Right lung (tissue), 10 donors: Measurements from ENCODE around the gene KCNJ13. TPM values are rescaled to one million over a fixed set of nuclear protein-coding genes. Genes with fewer than 3 reads are reported as not detected.

Source experiments
- DNase-seq, 2 donors: peaks; one replicate each; pipeline ENCODE4 v3.0.0-alpha.2; 2013
- long read RNA-seq, 8 donors: transcript quantifications; one replicate each; lab custom pipeline, GENCODE V29; 2026
- polyA plus RNA-seq, 5 donors: library from polyadenylated mRNA; unstranded; fragments of 120-200 nt; gene quantifications; one replicate each; pipeline versions ENCODE4 v1.2.1 to v1.2.3, GENCODE V29; 2013; ENCODE audit warnings: inconsistent platforms in 1 of 5, low replicate concordance in 1 of 5; ENCODE audit not compliant: insufficient read length in 5 of 5, insufficient read depth in 1 of 5

The KCNJ13 gene
- polyA plus RNA-seq = 10 to 100 TPM in 2 of 5 donors, 1 to 10 TPM in 3; 4.1 to 15.0 (median 5.4) TPM
- long read RNA-seq, donor 1, partial matches to known transcripts = 0 of 2 reads
- long read RNA-seq, donor 1, other reads (novel, unspliced or antisense) = 0 of 2 reads
- long read RNA-seq, donor 2, partial matches to known transcripts = 0 of 2 reads
- long read RNA-seq, donor 2, other reads (novel, unspliced or antisense) = 0 of 2 reads
- long read RNA-seq, donor 3, partial matches to known transcripts = 0 of 4 reads
- long read RNA-seq, donor 3, other reads (novel, unspliced or antisense) = 0 of 4 reads
- long read RNA-seq, donor 4, partial matches to known transcripts = 15 of 16 reads
- long read RNA-seq, donor 4, other reads (novel, unspliced or antisense) = 0 of 16 reads
- long read RNA-seq, donor 5, partial matches to known transcripts = 0 of 7 reads
- long read RNA-seq, donor 5, other reads (novel, unspliced or antisense) = 0 of 7 reads
- long read RNA-seq, donor 6, partial matches to known transcripts = 0 of 5 reads
- long read RNA-seq, donor 6, other reads (novel, unspliced or antisense) = 0 of 5 reads
- long read RNA-seq, donor 7, partial matches to known transcripts = 0 of 3 reads
- long read RNA-seq, donor 7, other reads (novel, unspliced or antisense) = 0 of 3 reads
- long read RNA-seq, donor 8, partial matches to known transcripts = 0 of 1 reads
- long read RNA-seq, donor 8, other reads (novel, unspliced or antisense) = 0 of 1 reads

DNA sequence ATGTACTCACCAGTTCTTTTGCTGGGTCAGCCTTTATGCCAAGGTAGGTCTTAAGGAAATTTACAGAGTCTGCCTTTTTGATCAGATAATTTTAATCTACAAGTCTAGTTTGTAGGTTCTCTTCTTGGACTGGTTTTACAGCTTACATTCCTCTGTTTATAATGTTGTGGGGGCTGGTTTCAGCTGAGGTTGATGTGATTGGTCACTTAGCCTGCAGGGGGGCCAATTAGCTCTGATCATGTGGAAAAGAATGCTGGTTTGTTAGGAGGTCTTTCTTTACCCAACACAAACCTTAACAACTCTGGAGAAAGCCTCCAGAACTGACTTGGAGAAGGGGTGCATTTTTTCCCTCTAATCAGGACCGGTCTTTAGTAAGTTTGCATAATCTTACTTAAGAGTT lies at the start of gene KCNJ13:
Gene KCNJ13 (minus strand): TSS at position 131 of the 400 bp plus-strand sequence. CDS start 5,203 bp downstream, outside the sequence.
- peak; percentile 11 to 15 for DNase-seq

DNA sequence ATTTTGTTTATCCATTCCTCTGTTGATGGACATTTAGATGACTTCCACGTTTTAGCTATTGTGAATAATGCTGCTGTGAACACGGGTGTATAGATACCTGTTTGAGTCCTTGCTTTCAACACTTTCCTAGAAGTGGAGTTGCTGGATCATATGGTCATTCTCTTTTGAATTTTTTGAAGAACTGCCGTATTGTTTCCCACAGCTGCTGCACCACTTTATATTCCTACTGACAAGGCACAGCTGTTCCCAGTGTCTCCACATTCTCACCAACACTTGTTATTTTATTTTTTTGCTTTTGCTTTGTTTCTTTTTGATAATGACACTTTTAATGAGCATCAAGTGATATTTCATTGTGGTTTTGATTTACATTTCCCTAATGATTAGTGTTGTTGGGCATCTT lies 41.4 kb upstream of the KCNJ13 start:
- DNase-seq = no peak

DNA sequence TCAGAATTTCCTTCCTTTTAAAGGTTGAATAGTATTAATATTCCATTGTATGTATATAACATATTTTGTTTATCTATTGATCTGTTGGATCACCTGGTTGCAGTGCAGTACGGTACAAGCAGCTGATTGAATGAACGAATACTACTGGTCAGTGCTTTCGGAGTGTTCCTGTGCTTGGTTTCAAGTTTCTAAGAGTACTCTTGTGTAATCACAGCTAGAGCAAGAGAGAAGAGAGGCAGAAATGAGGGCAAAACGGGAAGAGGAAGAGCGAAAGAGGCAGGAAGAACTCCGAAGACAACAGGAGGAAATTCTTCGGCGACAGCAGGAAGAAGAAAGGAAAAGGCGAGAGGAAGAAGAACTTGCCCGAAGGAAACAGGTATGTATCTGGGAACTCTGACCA lies 40.3 kb upstream of the KCNJ13 start:
- DNase-seq = no peak

DNA sequence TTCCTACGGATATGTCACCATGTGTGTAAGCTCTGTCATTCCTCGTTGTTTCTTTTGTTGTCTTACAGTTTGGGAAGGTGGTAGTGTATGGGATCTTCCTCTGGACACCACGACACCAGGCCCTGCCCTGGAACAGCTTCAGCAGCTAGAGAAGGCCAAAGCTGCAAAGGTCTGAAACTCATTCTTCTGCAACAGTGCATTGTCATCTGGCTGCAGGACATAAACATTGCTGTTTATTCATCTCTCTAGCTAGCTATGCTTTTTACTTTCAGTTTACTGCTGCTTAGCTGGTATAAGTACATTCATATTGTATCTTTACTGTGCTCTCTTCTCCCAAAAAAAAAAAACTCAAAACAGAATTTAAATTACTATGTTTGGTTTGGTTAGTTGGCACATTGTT lies 39.2 kb upstream of the KCNJ13 start:
- no peak for DNase-seq

DNA sequence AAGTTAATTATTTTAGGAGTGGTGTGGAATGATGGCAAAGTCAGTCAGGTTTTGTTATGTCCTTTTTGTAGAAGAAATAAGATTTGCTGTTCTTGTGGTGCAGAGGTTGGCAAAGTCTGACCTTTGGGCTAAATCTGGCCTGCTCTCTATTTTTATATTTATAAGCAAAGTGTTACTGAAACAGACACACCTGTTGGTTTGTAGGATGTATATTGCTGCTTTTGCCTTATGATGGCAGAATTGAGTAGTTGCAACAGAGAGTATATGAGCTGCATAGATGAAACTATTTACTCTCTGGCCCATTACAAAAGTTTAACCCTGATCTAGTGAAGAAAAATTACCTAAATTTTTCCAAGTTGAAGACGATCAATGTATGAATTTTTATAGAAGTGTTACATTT lies 34.1 kb upstream of the KCNJ13 start:
- DNase-seq = no peak

DNA sequence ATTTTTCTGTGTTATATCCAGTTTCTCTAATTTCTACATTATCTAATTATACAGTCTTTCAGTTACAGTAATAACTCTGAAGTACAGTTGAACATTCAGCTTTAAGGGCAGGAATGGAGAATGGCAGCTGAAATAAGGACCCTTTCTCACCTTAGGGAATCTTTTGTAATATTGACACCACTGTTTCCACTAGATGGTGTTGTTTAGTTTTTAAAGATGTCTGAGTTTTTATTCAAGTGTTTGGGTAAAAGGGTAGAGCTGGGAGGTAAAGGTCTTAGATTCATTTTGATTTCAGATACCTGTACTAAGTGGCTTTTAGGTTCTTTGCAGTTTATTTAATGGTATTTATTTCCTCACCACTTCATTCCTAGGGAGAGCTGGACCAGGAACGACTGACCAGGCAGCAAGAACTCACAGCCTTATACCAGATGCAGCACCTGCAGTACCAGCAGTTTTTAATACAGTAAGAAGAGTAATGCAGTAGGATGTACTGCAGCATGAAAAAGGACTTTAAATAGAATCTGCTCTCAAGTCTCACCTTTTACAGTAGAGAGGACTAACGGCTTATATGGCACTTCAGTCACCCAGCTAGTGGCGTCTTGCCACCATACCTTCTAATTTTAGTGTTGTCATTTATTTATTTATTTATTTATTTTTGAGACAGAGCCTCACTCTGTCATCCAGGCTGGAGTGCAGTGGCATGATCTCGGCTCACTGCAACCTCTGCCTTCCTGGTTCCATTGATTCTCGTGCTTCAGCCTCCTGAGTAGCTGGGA lies 33.2 kb upstream of the KCNJ13 start:
- DNase-seq = no peak

DNA sequence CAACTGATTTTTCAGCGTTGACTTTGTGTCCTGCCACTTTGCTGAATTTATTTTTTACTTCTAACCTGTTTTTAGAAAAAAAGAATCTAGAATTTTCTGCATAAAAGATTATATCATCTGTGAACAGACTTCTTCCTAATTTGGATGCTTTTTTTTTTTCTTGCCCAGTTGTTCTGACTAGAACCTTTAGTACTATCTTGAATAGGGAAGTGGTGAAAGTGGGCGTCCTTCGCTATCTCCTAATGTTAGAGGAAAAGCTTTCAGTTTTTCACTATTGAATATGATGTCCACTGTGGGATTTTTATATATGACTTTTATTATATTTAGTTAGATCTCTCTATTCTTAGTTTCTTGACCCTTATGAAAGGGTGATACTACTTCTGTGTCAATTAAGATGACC lies 25.7 kb upstream of the KCNJ13 start:
- no peak for DNase-seq

DNA sequence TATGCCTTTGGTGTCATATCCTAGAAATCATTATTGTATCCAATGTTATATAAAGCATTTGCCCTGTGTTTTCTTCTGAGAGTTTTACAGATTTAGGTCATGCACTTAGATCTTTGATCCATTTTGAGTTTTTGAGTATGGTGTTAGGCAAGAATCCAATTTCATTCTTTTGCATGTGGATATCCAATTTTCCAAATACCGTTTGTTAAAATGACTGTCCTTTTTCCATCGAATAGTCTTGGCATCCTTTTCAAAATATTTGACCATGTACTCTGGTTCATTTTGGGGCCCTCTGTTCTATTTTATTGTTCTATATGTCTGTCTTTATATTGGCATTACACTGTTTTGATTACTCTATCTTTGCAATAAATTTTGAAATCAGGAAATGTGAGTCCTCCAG lies 23.8 kb upstream of the KCNJ13 start:
- no peak for DNase-seq

DNA sequence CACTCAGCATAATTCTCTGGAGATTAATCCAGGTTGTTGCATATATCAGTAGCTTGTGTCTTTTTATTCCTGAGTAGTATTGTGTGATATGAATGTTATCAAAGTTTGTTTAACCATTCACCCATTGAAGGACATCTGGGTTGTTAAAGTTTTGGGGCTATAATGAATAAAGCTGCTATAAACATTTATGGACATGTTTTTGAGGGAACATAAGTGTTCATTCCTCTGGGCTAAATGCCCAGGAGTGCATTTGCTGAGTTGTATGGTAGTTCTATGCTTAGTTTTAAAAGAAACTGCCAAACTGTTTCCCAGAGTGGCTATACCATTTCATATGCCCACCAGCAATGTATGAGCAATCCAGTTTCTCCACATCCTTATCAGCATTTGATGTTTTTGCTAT lies 21.8 kb upstream of the KCNJ13 start:
- DNase-seq = no peak

DNA sequence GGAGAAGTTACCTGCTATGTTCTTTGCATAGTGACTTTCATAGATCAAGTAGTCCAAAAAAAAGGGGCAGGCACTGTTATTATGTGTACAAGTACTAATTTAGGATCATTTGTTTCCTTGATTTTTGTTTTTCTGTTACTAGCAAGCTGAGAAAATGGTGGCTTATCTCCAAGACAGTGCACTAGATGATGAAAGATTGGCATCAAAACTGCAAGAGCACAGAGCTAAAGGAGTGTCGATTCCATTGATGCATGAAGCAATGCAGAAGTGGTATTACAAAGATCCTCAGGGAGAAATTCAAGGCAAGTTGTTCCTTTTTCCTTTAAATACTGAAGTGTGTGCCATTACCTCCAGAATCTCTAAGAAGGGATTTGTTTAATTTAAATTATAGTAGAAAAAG lies 19.6 kb upstream of the KCNJ13 start:
- DNase-seq = no peak

DNA sequence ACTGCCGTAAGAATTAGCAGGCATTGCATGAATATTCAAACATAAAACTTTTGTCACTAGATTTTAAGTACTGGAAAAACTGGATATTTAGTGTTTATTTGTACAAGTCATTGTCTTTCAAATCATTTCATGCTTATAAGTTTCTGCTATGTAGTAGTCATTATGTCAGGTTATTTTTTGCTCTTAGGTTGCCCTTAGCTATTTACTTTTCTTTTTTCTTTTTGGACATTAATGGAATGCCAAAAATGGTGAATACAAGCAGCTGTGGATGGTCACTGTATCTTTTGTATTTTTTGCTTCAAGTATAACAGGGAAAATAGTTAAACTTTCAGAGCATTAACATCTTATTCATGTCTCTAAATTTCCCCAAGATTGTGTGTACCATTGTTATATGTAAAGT lies 18.6 kb upstream of the KCNJ13 start:
- no peak for DNase-seq

DNA sequence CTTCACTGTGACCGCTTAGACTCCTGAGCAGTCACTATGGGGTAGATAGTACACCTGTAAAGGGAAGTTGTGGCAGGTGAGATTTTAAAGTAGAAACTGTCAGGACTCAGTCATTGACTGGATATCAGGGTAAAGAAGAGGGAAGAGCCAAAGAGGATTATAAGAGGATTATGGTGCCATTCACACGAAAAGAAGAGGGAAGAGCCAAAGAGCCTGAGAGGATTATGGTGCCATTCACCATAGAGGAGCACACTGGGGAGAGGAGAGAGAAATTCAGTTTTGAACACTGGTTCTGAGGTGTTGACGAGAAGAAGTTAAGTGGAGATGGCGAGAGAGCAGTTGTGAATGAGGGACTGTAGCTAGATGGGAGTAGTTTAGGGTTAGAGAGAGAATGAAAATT lies 16.9 kb upstream of the KCNJ13 start:
- no peak for DNase-seq

DNA sequence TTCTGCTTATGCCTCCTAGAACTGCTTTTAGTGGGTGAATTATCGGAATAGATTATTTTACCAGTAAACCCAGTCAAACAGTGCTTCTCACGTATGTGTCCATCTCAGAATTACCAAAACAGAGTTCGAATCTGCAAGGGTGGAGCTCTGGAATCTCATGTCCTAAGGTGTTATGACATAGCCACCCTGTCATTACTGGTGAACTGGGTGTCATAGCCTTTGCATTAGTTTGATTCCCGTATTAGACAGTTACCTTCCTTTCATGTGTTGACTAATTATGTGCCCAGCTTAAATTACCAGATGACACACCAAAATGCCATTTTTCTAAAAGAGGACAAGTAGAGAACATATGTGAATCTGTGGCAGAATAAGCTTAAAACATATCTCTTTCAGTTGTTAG lies 15.2 kb upstream of the KCNJ13 start:
- DNase-seq = no peak

DNA sequence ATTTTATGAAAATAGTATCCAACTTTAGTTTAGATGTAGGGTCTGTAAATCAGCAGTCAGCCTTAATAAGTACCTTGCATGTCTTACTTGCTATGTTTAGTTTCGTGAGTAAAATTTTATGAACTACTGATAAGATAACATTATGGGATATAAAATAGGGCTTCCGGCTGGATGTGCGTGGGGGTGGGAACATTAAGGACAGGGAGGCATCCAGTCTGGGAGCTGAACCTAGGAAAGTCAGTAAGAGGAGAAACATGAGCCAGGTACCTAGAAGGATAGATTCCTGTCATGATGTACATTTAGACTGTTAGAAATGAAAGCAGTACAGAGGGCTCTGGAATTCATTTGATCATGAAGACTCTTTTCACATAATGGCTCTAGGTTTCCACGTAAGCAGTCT lies 12.7 kb upstream of the KCNJ13 start:
- no peak for DNase-seq

DNA sequence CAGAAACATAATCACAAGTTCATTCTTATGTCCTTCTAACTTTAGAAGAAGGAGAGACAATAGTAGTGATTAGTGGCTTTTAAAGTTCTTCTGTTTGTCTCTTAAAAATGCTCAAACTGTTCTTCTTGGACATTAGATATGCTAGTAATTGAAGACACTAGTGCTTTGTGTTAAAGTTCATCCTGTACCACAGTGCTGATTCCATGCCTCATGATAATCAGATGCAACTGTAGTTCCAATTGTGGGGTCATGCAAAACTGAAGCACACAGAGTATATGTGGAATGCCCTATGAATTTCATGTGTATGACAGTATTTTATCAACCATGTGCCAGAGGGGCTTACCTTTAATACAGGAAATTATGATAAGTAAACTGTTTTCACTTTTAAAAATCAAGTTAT lies 11.4 kb upstream of the KCNJ13 start:
- DNase-seq = no peak

DNA sequence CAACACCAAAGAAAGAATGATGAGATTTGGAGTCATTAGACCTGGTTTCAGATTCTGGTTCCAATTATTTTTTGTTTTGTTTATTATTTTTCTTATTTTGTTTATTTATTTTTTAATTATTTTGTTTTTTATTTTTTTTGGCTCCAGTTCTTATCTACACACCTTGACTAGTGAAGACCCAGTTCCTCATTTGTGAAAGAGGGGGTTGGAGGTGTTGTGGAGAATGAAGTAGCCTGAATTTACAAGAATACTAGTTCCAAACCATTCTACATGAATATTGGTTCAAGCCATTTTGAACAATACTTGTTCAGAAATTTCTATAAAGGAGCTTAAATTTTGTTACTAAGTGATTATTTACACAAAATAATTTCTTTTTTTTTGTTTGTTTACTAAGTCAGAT lies 6.9 kb upstream of the KCNJ13 start:
- DNase-seq = no peak

DNA sequence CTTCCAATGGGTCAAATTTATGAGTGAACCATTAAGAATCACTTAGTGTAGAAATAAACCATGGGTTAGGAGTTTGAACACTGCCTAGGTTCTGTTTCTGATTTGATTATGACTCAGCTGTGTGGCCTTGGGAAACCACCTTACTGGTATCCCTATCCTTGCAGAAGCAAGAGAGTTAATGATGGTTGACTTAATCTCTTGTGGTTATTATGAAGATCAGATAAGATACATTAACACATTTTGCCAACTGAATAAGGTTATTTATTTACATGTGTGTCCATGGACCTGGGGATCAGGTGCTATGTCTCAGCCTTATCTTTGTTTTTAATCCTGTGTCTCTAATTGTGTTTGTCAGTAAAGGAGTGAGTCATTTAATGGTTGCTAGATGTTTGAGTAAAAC lies 5.4 kb upstream of the KCNJ13 start:
- DNase-seq = no peak

DNA sequence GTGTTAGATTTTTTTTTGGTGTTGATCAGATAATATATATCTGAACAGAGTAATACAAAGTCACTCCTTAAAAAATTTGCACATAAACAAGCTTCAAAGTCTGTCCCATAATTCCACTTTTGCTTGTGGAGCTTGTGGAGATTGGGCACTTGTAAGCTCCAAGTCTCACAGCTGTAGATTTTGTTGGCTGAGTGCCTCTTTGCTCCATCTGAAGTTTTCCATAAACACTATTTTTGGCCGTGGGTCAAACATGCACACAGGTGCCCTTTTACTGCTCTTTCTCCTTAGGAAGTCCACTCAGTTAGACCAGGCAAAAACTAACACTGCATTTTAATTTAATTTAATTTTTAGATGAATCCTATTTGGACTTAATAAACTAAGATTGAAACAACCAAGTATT lies 3.6 kb upstream of the KCNJ13 start:
- DNase-seq = peak; percentile 39 to 40

DNA sequence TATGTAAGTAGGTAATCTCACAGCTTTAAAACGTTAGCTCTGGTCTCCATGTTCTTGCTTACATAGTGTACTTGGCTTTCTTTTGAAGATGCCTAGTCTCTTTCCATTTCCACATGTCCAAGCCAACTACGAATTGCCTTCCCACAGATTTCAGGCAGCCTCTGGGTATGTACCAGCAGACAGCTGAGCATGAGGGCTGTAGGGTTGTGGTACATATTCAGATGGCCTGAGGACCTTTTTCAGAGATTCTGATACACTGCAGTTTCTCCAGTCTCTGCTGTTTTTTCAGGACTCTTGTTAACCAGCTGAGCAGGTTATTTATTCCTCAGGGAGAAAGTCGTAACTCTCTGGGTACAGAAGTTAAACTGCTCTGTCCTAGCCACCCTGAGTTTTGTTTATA lies 3.1 kb upstream of the KCNJ13 start:
- DNase-seq = no peak

DNA sequence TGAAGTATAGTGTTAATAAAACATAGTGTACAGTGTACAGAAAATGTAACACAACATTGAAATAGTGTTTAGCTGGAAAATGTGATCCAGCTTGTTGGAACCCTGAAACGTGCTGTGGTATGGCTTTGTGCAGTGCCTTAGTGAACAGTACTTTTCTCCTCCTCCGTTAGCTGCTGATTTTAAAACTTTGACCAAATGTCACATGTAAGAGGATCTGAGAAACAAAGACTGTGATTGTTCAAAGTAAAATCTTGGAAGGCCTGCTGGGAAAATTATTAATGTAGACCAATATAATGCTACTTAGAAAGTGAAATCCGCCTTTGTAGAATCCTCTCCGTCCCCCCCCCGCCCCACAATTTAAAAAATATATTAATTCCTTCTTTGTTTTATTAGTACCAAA lies 911 bp upstream of the KCNJ13 start:
- DNase-seq = no peak

DNA sequence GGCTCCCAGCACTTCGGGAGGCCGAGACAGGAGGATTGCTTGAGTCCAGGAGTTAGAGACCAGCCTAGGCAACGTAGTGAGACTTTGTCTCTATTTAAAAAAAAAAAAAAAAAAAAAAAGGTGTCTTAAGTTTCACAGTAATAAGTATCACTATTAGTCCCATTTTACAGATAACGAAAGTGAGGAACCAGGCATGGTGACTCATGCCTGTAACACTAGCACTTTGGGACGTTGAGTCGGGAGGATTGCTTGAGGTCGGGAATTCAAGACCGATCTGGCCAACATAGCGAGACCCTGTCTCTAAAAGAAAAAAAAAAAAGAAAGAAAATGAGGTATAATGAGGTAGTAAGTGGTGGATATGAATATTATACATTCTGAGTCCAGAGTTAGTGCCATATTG lies 2.5 kb downstream of the KCNJ13 start:
- no peak for DNase-seq

DNA sequence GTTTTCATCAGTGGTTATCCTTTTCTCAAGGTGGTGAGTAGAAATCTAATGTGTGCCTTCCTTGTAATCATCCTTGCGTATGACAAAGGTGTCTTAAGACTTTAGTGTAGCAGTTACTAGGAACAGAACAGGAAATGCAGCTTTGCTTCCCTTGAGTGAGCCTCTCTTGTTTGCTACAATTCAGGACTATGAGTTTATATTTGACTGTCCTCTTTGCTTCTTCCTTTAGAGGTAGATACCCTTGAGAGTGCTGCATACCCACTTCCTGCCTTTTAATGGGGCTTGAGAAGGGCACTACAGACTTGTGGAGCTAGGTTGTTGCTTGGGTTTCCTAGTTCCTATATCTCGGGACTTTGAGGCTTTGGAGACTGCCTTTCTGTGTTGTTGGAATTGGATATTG lies 3.8 kb downstream of the KCNJ13 start:
- no peak for DNase-seq

DNA sequence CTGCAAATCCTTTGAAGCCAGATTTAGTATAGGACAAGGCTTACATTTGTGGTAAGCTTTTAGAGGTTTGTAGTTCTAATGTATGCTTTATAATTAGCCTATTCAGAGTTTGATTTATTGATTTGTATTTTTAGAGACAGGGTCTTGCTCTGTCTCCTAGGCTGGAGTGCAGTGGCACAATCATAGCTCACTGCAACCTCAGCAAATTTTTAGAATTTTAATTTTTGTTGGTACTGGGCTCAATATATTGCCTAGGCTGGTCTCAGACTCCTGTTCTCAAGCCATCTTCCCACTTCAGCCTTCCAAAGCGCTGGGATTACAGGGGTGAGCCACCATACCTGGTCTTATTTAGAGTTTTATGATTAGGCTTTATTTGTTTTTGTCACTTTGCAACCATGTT lies 4.5 kb downstream of the KCNJ13 start:
- DNase-seq = no peak
